Pancreas (tissue), 10 donors: Measurements from ENCODE around the gene JCAD. TPM values are rescaled to one million over a fixed set of nuclear protein-coding genes. Genes with fewer than 3 reads are reported as not detected.

ENCODE experiments used
- ATAC-seq, 4 donors: fragments of 200-7000 bp; cut with Tn5 transposase; one replicate each; pipeline versions ENCODE4 v1.8.0 to v1.9.1; 2020; ENCODE audit warnings: mild to moderate bottlenecking in 4 of 4, moderate library complexity in 4 of 4
- DNase-seq, 6 donors: peaks; one replicate each; pipeline ENCODE4 v3.0.0-alpha.2; 2020
- FAIRE-seq: peaks from 2 replicates; lab custom pipeline; 2012; peaks lifted over from hg19 to GRCh38; lab: Jason Lieb, UNC
- H3K27ac ChIP-seq, 4 donors: fragments of 200-600 bp; sonication (generic); 1 replicate in 3 of 4; 2 replicates in 1 of 4; pipeline versions ENCODE4 v1.5.0 to v1.8.0; 2020
- H3K27me3 ChIP-seq, 4 donors: fragments of 200-600 bp; one replicate each; pipeline ENCODE4 v1.8.0; 2021
- H3K36me3 ChIP-seq, 3 donors: fragments of 200-600 bp; sonication (generic) in 1 of 3; one replicate each; pipeline versions ENCODE4 v1.5.0 to v1.8.0; 2020 to 2021
- H3K4me1 ChIP-seq, 3 donors: fragments of 200-600 bp; one replicate each; pipeline ENCODE4 v1.8.0; 2021
- H3K4me3 ChIP-seq, 4 donors: fragments of 200-600 bp; sonication (generic) in 2 of 4; one replicate each; pipeline versions ENCODE4 v1.5.0 to v1.8.0; 2020 to 2021
- H3K9me3 ChIP-seq, 4 donors: fragments of 200-600 bp; one replicate each; pipeline ENCODE4 v1.8.0; 2021
- WGBS, 2 donors: extraction: QIAGEN DNeasy Blood & Tissue Kit; methylation state at CpG; one replicate each; pipeline ENCODE4 v1.1.7; 2013; 5-methylcytosine and 5-hydroxymethylcytosine counted together
- intact Hi-C, 3 donors: fragments of 100-400 bp; cut with DNase I; formaldehyde crosslinking; loops; one replicate each; pipeline versions ENCODE4 v1.11.1 to v1.14.2; 2022
- polyA plus RNA-seq, 2 donors: library from polyadenylated mRNA; stranded (reverse); fragments of 200-250 nt; gene quantifications; one replicate each; pipeline ENCODE4 v1.2.3, GENCODE V29; 2013
- total RNA-seq, 6 donors: library from RNA; stranded (reverse); fragmentation: NEBNext Ultra II Directional in 4 of 6; extraction: Animal tissue kit (Norgen Biotek cat#: 25700) in 4 of 6; gene quantifications; one replicate each; pipeline versions ENCODE4 v1.2.1 to v1.2.4, GENCODE V29; 2021 to 2023
- TF ChIP-seq, protein P1 (sequence below), 4 donors: fragments of 200-600 bp; sonication (generic) in 3 of 4; IDR thresholded peaks; one replicate each; pipeline versions ENCODE4 v1.5.0 to v1.8.0; 2021; ENCODE audit warnings: antibody characterized with exemption in 4 of 4
- donor health status: healthy with polysubstance abuse.
- donor health status: DM: no; HTN: no; CAD: no; lungs with moderate emphysema.
- donor health status: DM: no; HTN: no; CAD: no.
- donor health status: control.
- donor health status: control.
- donor health status: Bipolar disorder and iron deficiency.
- donor health status: DM: yes; HTN: yes; CAD: no.
- donor health status: DM: no; HTN: no; CAD: no.
- donor health status: DM: no; HTN: no; CAD: no.
- donor health status: DM: yes; HTN: yes; CAD: no.

Gene JCAD
- total and polyA plus RNA-seq, 8 donors = 10.0 to 48.2 (median 23.0) TPM

GRCh38 chr10:29973921-29974320 is 85.5 kb downstream of the JCAD start:
- Histone ChIP-seq H3K4me3 (no peak overlapping the region), H3K36me3 (no peaks in the 10 kb centered on the region), H3K27ac (no peak overlapping the region), H3K4me1 (no peaks in the 10 kb centered on the region), H3K9me3 (no peaks in the 10 kb centered on the region), H3K27me3 (no peaks in the 10 kb centered on the region)
- intact Hi-C loops = no loop called here
- DNase-seq (no peak), FAIRE-seq (no peak), ATAC-seq (no peak)
- WGBS, 2 donors = 81 to 90% methylated on average over 5 of the region's 5 CpGs
- TF ChIP-seq, protein P1, sequence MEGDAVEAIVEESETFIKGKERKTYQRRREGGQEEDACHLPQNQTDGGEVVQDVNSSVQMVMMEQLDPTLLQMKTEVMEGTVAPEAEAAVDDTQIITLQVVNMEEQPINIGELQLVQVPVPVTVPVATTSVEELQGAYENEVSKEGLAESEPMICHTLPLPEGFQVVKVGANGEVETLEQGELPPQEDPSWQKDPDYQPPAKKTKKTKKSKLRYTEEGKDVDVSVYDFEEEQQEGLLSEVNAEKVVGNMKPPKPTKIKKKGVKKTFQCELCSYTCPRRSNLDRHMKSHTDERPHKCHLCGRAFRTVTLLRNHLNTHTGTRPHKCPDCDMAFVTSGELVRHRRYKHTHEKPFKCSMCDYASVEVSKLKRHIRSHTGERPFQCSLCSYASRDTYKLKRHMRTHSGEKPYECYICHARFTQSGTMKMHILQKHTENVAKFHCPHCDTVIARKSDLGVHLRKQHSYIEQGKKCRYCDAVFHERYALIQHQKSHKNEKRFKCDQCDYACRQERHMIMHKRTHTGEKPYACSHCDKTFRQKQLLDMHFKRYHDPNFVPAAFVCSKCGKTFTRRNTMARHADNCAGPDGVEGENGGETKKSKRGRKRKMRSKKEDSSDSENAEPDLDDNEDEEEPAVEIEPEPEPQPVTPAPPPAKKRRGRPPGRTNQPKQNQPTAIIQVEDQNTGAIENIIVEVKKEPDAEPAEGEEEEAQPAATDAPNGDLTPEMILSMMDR (IDR thresholded peaks at IDR 0.05) = no peak

DNA sequence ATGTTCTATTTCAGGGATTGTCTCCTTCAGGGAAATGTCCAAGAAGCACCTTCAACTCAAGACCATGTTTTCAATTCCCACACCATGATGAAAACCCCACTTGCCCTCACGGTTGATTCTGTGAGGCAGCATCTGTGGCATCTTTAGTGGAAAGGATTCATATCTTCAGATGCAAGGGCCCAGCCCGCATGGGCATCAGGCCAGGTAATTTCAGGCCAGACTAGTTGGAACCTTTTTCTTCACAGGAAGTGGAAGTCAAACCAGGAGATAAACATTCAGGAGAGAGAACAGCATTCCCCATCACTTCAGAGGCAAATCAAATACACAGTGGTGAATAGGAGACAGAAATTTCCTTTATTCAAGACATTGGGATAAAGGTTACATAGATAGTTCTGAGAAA is 88.8 kb downstream of the JCAD start:
- ATAC-seq (no peak), DNase-seq (no peak), FAIRE-seq (no peak)
- H3K36me3 ChIP-seq = no peaks in the 10 kb centered on the region
- TF ChIP-seq, protein P1 (IDR thresholded peaks at IDR 0.05) = no peak
- no peaks in the 10 kb centered on the region for H3K4me1 ChIP-seq
- 69 to 86% methylated on average over 2 of the region's 2 CpGs for WGBS, 2 donors
- H3K27ac ChIP-seq = no peak overlapping the region
- intact Hi-C loops = no loop called here
- no peak overlapping the region for H3K4me3 ChIP-seq
- no peaks in the 10 kb centered on the region for H3K27me3 ChIP-seq
- no peaks in the 10 kb centered on the region for H3K9me3 ChIP-seq

DNA sequence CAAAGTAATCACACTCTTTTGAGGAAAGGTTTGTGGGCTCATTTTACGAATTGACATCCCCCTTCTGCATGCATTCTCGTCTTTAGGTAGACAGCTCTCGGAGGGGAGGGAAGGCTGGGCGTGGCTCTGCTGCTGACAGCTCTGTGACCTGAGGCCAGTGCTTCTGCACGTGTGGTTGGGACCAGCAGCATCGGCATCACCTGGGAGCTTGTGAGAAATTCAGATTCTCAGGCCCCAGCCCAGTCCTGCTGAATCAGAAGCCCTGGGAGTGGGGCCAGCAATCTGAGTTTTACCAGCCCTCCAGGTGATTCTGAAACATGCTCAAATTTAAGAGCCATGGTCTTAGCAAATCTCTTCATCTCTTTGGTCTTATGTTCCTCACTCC is 89.4 kb downstream of the JCAD start:
- ATAC-seq (no peak), DNase-seq (no peak), FAIRE-seq (no peak)
- whole genome bisulfite sequencing, 2 donors = 74 to 85% methylated on average over 6 of the region's 6 CpGs
- Histone ChIP-seq H3K4me1 (no peaks in the 10 kb centered on the region), H3K27me3 (no peaks in the 10 kb centered on the region), H3K27ac (no peak overlapping the region), H3K4me3 (no peak overlapping the region), H3K9me3 (no peaks in the 10 kb centered on the region), H3K36me3 (no peaks in the 10 kb centered on the region)
- TF ChIP-seq, protein P1 (IDR thresholded peaks at IDR 0.05) = no peak
- intact Hi-C loops = no loop called here

DNA sequence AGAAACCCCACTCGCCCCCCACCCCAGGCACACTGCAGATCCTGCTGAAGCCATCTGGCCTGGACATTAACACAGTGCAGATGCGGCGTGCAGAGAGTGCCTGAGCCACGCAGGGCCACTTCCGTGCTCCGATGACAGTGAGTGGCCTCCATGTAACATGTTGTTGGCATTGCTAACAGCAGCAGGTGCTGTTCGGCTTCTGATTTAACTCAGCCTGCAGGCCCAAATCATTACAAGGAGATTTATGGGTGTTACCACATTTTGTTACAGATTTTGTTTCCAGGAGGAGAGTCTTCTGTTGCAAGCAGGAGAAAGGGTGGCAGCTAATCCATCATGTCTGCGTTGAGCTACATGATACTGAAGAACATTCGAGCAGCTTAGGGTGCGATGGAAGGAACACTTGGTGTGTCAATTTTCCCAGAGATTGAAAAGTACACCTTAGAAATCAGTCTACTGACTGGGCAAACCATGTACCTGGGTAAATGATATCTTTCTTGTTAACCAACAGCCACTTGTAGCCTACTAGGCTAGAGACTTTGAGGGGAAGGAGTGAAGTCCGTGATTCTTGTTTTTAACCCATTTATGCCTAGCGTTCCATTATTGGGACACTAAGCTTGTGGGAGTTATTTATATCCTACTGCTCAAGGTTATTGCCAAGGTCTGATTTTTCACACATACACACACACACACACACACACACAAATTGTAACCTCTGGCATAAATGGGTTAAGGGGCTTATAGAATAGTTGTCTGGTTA is 90.0 kb downstream of the JCAD start:
- no peaks in the 10 kb centered on the region for H3K9me3 ChIP-seq
- H3K4me1 ChIP-seq = no peaks in the 10 kb centered on the region
- 79 to 85% methylated on average over 12 of the region's 12 CpGs for WGBS, 2 donors
- FAIRE-seq (no peak), DNase-seq (no peak), ATAC-seq (no peak)
- TF ChIP-seq, protein P1 (IDR thresholded peaks at IDR 0.05) = no peak
- H3K27me3 ChIP-seq = no peaks in the 10 kb centered on the region
- no peak overlapping the region for H3K4me3 ChIP-seq
- H3K27ac ChIP-seq = no peak overlapping the region
- no peaks in the 10 kb centered on the region for H3K36me3 ChIP-seq
- intact Hi-C loops = no loop called here

GRCh38 chr10:29968585-29968984 is 90.8 kb downstream of the JCAD start:
- Histone ChIP-seq H3K27me3 (no peaks in the 10 kb centered on the region), H3K36me3 (no peaks in the 10 kb centered on the region), H3K4me3 (no peak overlapping the region), H3K27ac (no peak overlapping the region), H3K4me1 (no peaks in the 10 kb centered on the region), H3K9me3 (no peaks in the 10 kb centered on the region)
- DNase-seq = no peak
- WGBS, 2 donors = 60 to 63% methylated on average over 3 of the region's 3 CpGs
- intact Hi-C loops = no loop called here
- ATAC-seq = no peak
- TF ChIP-seq, protein P1 (IDR thresholded peaks at IDR 0.05) = no peak
- FAIRE-seq = no peak
